Fibroblast of lung (primary cell): ENCODE measurements around the gene DDX49. TPM values are rescaled to one million over a fixed set of nuclear protein-coding genes. Genes with fewer than 3 reads are reported as not detected.

Experiments used
- DNase-seq, 2 donors: peaks; one replicate each; pipeline versions ENCODE4 v3.0.0 to v3.0.0-alpha.2; 2010; ENCODE audit warnings: low read depth in 2 of 2
- H2AFZ ChIP-seq: 2 replicates; pipeline ENCODE4 v1.5.1; 2012; ENCODE audit warnings: low read length, control low read depth, inconsistent platforms
- H3K27ac ChIP-seq: 2 replicates; pipeline ENCODE4 v1.5.1; 2011; ENCODE audit warnings: low read length, control low read depth; ENCODE audit not compliant: insufficient read depth
- H3K27me3 ChIP-seq: 2 replicates; pipeline ENCODE4 v1.5.1; 2011; ENCODE audit warnings: mild to moderate bottlenecking, low read length; ENCODE audit not compliant: control insufficient read depth, insufficient read depth
- H3K36me3 ChIP-seq: 2 replicates; pipeline ENCODE4 v1.5.1; 2011; ENCODE audit warnings: low read length; ENCODE audit not compliant: control insufficient read depth, insufficient read depth
- H3K4me1 ChIP-seq: 2 replicates; pipeline ENCODE4 v1.5.1; 2011; ENCODE audit warnings: low read length; ENCODE audit not compliant: control insufficient read depth, insufficient read depth; ENCODE audit errors: extremely low read depth
- H3K4me2 ChIP-seq: 2 replicates; pipeline ENCODE4 v1.5.1; 2011; ENCODE audit warnings: low read length, control low read depth; ENCODE audit not compliant: insufficient read depth; ENCODE audit errors: extremely low read depth
- H3K4me3 ChIP-seq, 4 experiments: fragments of 200-600 bp in 1 of 4; sonication (generic) in 1 of 4; replicated peaks in 1 of 4; 2 replicates each; pipeline ENCODE4 v1.5.1; 2011 to 2016; ENCODE audit warnings: low read length in 4 of 4, low read depth in 3 of 4, mild to moderate bottlenecking in 3 of 4, control low read depth in 2 of 4, inconsistent platforms in 1 of 4, mixed read lengths in 1 of 4; ENCODE audit not compliant: insufficient read depth in 1 of 4; ENCODE audit errors: control extremely low read depth in 1 of 4
- H3K79me2 ChIP-seq: 2 replicates; pipeline ENCODE4 v1.5.1; 2012; ENCODE audit warnings: mild to moderate bottlenecking, low read length, inconsistent platforms; ENCODE audit not compliant: control insufficient read depth, insufficient read depth
- H3K9ac ChIP-seq: 2 replicates; pipeline ENCODE4 v1.5.1; 2011; ENCODE audit warnings: mild to moderate bottlenecking, low read length, control low read depth; ENCODE audit not compliant: insufficient read depth
- H3K9me3 ChIP-seq: 2 replicates; pipeline ENCODE4 v1.5.1; 2012; ENCODE audit warnings: low read depth, low read length; ENCODE audit not compliant: control insufficient read depth, insufficient read depth
- H4K20me1 ChIP-seq: 2 replicates; pipeline ENCODE4 v1.5.1; 2011; ENCODE audit warnings: low read length; ENCODE audit not compliant: control insufficient read depth, insufficient read depth; ENCODE audit errors: extremely low read depth
- EZH2 ChIP-seq: IDR thresholded peaks from 2 replicates; pipeline ENCODE4 v1.5.1; 2012; ENCODE audit warnings: low read length, control low read depth, mild to moderate bottlenecking; ENCODE audit errors: missing control alignments
- polyA plus RNA-seq, 2 donors: library from polyadenylated mRNA; depleted of rRNA in 1 of 2; stranded (reverse) in 1 of 2; unstranded in 1 of 2; fragments of >200 nt; gene quantifications; 2 replicates each; pipeline ENCODE4 v1.2.1, GENCODE V29; 2011 to 2012; ENCODE audit warnings: missing spikeins in 1 of 2
- total RNA-seq: library from RNA; depleted of rRNA; stranded (reverse); fragments of >200 nt; gene quantifications from 2 replicates; pipeline ENCODE4 v1.2.1, GENCODE V29; 2014
- TF ChIP-seq, protein P1 (sequence below), 2 donors: IDR thresholded peaks in 1 of 2; conservative IDR thresholded peaks in 1 of 2; 1 replicate in 1 of 2; 2 replicates in 1 of 2; pipeline ENCODE4 v1.5.1; 2011 to 2012; ENCODE audit warnings: low read length in 2 of 2, control low read depth in 1 of 2, inconsistent platforms in 1 of 2, low read depth in 1 of 2, mild to moderate bottlenecking in 1 of 2

The DDX49 gene
- total and polyA plus RNA-seq, 2 donors (not counting 1 experiment from before 2014, with no cell fraction given), result 25.3 to 56.3 TPM

DNA sequence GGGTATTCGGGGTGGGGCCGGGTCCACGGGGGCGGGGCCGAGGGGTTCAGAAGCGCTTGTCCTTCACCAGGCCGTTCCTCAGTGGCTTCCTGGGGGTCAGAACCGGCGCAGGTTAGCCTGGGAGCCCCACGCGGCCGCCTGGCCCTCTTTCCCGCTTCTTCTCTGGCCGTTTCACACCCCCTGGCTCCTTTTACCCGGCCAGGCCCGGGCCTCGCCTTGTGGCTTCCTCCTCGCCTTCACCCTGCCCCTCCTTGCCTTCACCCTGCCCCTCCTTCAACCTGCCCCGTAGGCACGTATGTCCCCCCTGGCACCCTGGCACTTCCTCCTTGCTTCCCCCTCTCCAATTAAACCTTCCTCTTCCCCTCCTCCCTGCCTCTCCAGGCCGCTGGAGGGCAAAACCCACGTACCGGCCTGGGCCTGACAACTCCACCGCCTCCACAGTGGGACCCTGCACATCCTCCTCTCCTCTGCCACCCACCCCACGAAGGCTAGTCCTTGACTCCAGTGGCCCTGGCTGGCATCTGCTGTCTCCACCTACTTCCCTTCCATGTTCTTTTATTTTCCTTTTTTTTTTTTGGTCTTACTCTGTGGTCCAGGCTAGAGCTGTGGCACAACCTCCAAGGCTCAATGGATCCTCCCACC lies 48.9 kb upstream of the DDX49 start:
- DNase-seq, result no peak
- Histone ChIP-seq H2AFZ (no peak overlapping the region), H3K36me3 (peaks cover 11% of the 10 kb centered on the region), H3K4me1 (no peaks in the 10 kb centered on the region), H3K27me3 (no peaks in the 10 kb centered on the region), H3K79me2 (no peaks in the 10 kb centered on the region), H3K4me2 (no peak overlapping the region), H3K9me3 (no peaks in the 10 kb centered on the region), H3K27ac (no peak overlapping the region), H3K9ac (no peak overlapping the region), H4K20me1 (no peaks in the 10 kb centered on the region), H3K4me3 (no peak overlapping the region)
- TF ChIP-seq, protein P1, sequence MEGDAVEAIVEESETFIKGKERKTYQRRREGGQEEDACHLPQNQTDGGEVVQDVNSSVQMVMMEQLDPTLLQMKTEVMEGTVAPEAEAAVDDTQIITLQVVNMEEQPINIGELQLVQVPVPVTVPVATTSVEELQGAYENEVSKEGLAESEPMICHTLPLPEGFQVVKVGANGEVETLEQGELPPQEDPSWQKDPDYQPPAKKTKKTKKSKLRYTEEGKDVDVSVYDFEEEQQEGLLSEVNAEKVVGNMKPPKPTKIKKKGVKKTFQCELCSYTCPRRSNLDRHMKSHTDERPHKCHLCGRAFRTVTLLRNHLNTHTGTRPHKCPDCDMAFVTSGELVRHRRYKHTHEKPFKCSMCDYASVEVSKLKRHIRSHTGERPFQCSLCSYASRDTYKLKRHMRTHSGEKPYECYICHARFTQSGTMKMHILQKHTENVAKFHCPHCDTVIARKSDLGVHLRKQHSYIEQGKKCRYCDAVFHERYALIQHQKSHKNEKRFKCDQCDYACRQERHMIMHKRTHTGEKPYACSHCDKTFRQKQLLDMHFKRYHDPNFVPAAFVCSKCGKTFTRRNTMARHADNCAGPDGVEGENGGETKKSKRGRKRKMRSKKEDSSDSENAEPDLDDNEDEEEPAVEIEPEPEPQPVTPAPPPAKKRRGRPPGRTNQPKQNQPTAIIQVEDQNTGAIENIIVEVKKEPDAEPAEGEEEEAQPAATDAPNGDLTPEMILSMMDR (conservative IDR thresholded peaks at IDR 0.05 in 1 of 2, IDR thresholded peaks at IDR 0.05 in 1 of 2; ENCODE audit: low read depth in 1 of 2, low read length in 2 of 2), result no peak
- no peak for TF ChIP-seq EZH2

DNA sequence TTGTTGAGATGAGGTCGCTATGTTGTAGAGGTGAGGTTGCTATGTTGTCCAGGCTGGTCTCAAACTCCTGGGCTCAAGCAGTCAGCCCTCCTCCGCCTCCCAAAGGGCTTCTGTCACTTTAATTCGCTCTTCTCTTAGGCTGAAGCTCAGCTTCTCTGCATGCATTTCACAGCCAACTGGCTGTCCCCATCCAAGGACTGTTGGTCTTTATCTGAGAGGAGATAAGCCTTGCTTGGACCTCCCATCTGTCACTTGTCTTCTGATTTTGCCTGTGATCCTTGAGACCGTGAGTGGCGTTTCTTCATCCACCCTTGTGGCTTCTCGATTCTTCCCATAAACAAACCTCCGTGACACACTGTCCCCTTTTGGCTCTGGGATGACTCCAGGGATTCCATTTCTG lies 48.0 kb upstream of the DDX49 start:
- H3K9ac ChIP-seq, result no peak overlapping the region
- no peaks in the 10 kb centered on the region for H3K9me3 ChIP-seq
- no peak for TF ChIP-seq EZH2
- TF ChIP-seq, protein P1 (conservative IDR thresholded peaks at IDR 0.05 in 1 of 2, IDR thresholded peaks at IDR 0.05 in 1 of 2; ENCODE audit: low read depth in 1 of 2, low read length in 2 of 2), result no peak
- H3K36me3 ChIP-seq, result peaks cover 7% of the 10 kb centered on the region
- no peaks in the 10 kb centered on the region for H3K79me2 ChIP-seq
- H3K4me2 ChIP-seq, result no peak overlapping the region
- H4K20me1 ChIP-seq, result no peaks in the 10 kb centered on the region
- H3K27me3 ChIP-seq, result no peaks in the 10 kb centered on the region
- H2AFZ ChIP-seq, result no peak overlapping the region
- no peak for DNase-seq
- H3K27ac ChIP-seq, result no peak overlapping the region
- no peak overlapping the region for H3K4me3 ChIP-seq
- H3K4me1 ChIP-seq, result no peaks in the 10 kb centered on the region

DNA sequence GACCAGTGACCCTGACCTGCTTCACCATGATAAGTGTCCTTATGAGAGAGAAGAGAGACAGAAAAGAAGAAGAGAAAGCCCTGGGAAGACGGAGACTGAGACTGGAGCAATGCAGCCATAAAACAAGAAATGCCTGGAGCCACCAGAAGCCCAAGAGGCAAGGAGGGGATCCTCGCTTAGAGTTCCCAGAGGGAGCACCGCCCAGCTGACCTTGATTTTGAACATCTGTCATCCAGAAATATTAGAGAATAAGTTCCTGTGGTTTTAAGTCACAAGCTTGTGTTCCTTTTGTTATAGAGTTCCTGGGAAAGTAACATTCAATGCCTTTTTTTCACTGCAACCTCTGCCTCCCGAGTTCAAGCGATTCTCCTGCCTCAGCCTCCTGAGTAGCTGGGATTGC lies 43.8 kb upstream of the DDX49 start:
- Histone ChIP-seq H4K20me1 (no peaks in the 10 kb centered on the region), H3K27me3 (no peaks in the 10 kb centered on the region), H3K4me3 (no peak overlapping the region), H3K4me2 (no peak overlapping the region), H3K4me1 (no peaks in the 10 kb centered on the region), H3K36me3 (no peaks in the 10 kb centered on the region), H3K27ac (no peak overlapping the region), H3K9ac (no peak overlapping the region), H3K79me2 (no peaks in the 10 kb centered on the region), H2AFZ (no peak overlapping the region), H3K9me3 (no peaks in the 10 kb centered on the region)
- TF ChIP-seq, protein P1 (conservative IDR thresholded peaks at IDR 0.05 in 1 of 2, IDR thresholded peaks at IDR 0.05 in 1 of 2; ENCODE audit: low read depth in 1 of 2, low read length in 2 of 2), result no peak
- TF ChIP-seq EZH2, result no peak
- peak in 1 of 2 donors; percentile 47 for DNase-seq
